A172 (cell line): ENCODE data around the gene LIMS1. TPM values are rescaled to one million over a fixed set of nuclear protein-coding genes. Genes with fewer than 3 reads are reported as not detected.
"Not testable (repeated sequence)": the region's sequence is repeated elsewhere in the genome, so short reads cannot be mapped to it uniquely, and the experiment has no call there.

Experiments used
- DNase-seq: peaks from one replicate; pipeline ENCODE4 v3.0.0-alpha.2; 2015; ENCODE audit warnings: low spot score
- total RNA-seq: library from RNA; depleted of rRNA; stranded (reverse); fragments of >200 nt; shearing (Covaris generic); gene quantifications from 2 replicates; pipeline ENCODE4 v1.2.3, GENCODE V29; 2014; rRNA removed

LIMS1 gene
- total RNA-seq, 1 experiment from 2014 or later, result 53.8 TPM

DNA sequence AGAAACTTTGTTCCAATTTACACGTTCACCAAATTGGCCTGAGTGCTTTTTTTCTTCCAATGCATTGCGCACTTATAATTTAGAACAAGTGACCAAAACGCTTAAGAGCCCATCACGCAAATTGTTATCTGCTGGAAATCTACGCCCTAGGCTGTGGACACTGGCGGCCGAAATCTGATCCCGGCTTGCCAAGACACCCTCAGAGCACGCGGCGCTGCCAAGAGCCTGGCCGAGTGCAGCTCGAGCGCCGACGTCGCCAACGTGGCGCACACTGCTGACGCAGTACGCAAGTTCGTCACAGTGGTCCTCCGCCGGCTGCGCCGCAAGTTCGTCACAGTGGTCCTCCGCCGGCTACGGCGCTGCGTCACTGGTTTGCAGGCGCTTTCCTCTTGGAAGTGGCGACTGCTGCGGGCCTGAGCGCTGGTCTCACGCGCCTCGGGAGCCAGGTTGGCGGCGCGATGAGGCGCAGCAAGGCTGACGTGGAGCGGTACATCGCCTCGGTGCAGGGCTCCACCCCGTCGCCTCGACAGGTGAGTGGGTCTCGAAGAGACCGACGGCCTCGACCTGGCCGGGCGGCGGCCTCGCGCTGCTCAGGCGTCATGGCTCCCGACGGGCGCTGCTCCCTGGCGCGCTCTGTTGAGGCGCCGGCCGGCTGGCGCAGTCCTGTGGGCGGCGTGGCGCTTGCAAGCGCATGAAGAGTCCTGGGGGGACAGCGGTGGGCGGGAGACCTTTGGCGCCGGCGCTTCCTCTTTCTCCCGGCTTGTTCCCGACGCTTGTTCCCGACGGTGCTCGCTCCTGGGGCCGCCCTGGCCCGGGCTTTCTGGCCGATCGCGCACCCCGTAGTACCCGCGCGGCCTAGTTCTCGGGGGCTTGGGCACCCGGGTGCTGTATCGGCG, 185.1 kb downstream of the LIMS1 start, which contains the start of gene RANBP2:
TSS of gene RANBP2 (plus strand) at position 334 of the 896 bp plus-strand sequence. CDS start at position 459, 125 bp downstream.
- DNase-seq, result peak; percentile 93

DNA sequence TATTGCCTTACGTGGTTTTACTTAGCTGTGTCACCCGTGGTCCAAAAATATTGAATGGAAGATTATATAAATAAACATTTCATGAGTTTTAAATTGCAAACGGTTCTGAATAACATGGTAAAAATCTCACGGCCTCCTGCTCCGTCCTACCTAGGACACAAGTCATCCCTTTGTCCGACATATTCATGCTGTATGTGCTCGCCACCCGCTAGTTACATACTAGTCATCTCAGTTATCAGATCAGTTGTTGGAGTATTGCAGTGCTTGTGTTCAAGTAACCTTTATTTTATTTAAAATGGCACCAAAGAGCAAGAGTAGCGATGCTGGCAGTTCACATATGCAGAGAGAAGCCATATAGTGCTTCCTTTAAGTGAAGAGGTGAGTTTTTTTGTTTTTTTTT, 191.8 kb downstream of the LIMS1 start:
- DNase-seq, result not testable (repeated sequence)

DNA sequence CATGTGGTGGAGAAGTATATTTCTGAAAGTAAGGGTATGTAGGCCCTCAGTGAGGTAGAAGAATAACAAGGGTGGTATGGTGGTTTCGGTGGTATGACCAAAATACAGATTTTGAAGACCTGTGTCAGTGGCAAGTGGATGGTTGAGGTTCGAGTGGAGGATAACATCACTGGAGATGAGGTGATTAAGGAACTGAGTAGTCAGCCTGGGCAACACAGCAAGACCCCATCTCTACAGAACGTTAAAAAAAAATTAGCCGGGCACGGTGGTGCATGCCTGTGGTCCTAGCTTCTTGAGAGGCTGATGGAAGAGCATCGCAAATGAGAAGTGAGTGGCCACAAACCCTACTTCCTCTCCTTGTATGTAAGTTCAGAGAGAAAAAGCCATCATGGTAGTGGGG, 200.4 kb downstream of the LIMS1 start:
- not testable (repeated sequence) for DNase-seq

Other genes with a start within 250 kb of the LIMS1 start
- gene SULT1C2, start 245.6 kb upstream of the LIMS1 start, total RNA-seq, result 0.29 TPM in 1 of 2 replicates, not detected in the other
- not detected in 2 replicates for gene SULT1C4, start 156.5 kb upstream of the LIMS1 start, total RNA-seq
- gene GCC2, start 85.3 kb upstream of the LIMS1 start, total RNA-seq, result 15.4 and 22.0 TPM in 2 replicates
- gene RANBP2, start 185.0 kb downstream of the LIMS1 start, total RNA-seq, result 45.0 and 60.2 TPM in 2 replicates